ENCODE results near the gene PCDHGA11.
"Not testable (repeated sequence)": the region's sequence is repeated elsewhere in the genome, so short reads cannot be mapped to it uniquely, and the experiment has no call there.

PCDHGA11 gene

GRCh38 chr5:141402553-141403243 lies 18.2 kb upstream of the PCDHGA11 start, which contains the start of gene PCDHGA9:
PCDHGA9 (plus strand) TSS chr5:141402778; CDS start chr5:141402953, 175 bp downstream.
- no peak for DNase-seq (ENCODE audit: low spot score)
- TF ChIP-seq CTCF (IDR thresholded peaks at IDR 0.05; ENCODE audit: borderline replicate concordance, control extremely low read depth, extremely low read depth, insufficient read depth, missing control alignments) = peak; percentile 12
- in situ Hi-C loops (cut with MboI; ENCODE audit: low sequenced_read_pairs, unreplicated experiment) = no loop called here

GRCh38 chr5:141403387-141403786 lies 17.5 kb upstream of the PCDHGA11 start:
- in situ Hi-C loops (cut with MboI; ENCODE audit: low sequenced_read_pairs, unreplicated experiment) = no loop called here
- TF ChIP-seq CTCF (IDR thresholded peaks at IDR 0.05; ENCODE audit: borderline replicate concordance, control extremely low read depth, extremely low read depth, insufficient read depth, missing control alignments) = no peak

DNA sequence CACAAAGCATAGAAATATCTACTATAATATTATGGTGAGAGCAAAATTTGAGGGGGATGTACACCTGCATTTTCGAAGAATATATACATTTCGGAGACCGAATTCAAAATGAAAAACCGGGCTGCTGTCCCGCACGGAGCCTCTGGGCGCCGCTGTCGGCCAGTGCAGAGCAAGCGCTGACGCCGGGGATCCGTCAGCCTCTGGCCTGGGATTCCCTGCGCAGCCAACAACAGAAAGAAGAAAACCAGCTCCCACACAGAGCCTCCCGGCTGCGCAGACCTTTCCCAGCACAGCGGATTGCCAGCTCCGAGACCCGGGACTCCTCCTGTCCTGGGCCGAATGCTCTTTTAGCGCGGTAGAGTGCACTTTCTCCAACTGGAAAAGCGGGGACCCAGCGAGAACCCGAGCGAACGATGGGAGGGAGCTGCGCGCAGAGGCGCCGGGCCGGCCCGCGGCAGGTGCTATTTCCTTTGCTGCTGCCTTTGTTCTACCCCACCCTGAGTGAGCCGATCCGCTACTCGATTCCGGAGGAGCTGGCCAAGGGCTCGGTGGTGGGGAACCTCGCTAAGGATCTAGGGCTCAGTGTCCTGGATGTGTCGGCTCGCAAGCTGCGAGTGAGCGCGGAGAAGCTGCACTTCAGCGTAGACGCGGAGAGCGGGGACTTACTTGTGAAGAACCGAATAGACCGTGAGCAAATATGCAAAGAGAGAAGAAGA lies 12.9 kb upstream of the PCDHGA11 start, which contains the start of gene PCDHGB6:
Gene PCDHGB6, plus strand, starts transcription at position 232 of the 716 bp plus-strand sequence. Its CDS starts 182 bp downstream, at position 414.
- DNase-seq (ENCODE audit: low spot score) = peak; percentile 62
- in situ Hi-C loops (cut with MboI; ENCODE audit: low sequenced_read_pairs, unreplicated experiment) = not testable (repeated sequence)
- TF ChIP-seq CTCF (IDR thresholded peaks at IDR 0.05; ENCODE audit: borderline replicate concordance, control extremely low read depth, extremely low read depth, insufficient read depth, missing control alignments) = peak; percentile 48

More at GRCh38 chr5:141403387-141403786, 17.5 kb upstream of the PCDHGA11 start:
- no peak for DNase-seq (ENCODE audit: low spot score)

GRCh38 chr5:141409598-141410306 lies 11.1 kb upstream of the PCDHGA11 start:
- no peak for TF ChIP-seq CTCF (IDR thresholded peaks at IDR 0.05; ENCODE audit: borderline replicate concordance, control extremely low read depth, extremely low read depth, insufficient read depth, missing control alignments)
- no peak for DNase-seq (ENCODE audit: low spot score)
- in situ Hi-C loops (cut with MboI; ENCODE audit: low sequenced_read_pairs, unreplicated experiment) = no loop called here

- in situ Hi-C loops (cut with MboI; ENCODE audit: low sequenced_read_pairs, unreplicated experiment) = no loop called here
- TF ChIP-seq CTCF (IDR thresholded peaks at IDR 0.05; ENCODE audit: borderline replicate concordance, control extremely low read depth, extremely low read depth, insufficient read depth, missing control alignments) = no peak
- no peak for DNase-seq (ENCODE audit: low spot score)
Observed at GRCh38 chr5:141411575-141411974, 9.3 kb upstream of the PCDHGA11 start.

DNA sequence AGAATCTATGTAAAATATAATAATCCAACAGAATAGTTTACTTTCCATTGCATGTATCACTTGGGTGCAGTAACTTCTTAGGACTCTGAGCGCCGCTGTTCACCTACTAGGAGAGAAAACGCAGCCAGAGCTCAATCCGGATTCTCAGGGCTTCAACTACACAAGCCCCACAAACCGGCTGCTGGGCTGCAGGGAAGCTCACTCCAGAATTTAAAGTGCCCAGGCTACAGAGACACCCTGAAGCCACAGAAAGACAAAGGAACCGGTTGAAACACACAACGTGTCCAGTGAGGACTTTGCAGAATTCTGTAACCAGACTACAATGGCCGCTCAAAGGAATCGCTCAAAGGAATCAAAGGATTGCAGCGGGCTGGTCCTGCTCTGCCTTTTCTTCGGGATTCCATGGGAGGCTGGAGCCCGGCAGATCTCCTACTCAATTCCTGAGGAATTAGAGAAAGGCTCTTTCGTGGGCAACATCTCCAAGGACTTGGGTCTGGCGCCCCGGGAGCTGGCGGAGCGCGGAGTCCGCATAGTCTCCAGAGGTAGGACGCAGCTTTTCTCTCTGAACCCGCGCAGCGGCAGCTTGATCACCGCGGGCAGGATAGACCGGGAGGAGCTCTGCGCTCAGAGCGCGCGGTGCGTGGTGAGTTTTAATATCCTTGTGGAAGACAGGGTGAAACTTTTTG lies 7.9 kb upstream of the PCDHGA11 start, which contains the start of gene PCDHGA10:
Gene PCDHGA10, plus strand, starts transcription at position 134 of the 686 bp plus-strand sequence. Its CDS starts 189 bp downstream, at position 323.
- peak; percentile 82 for DNase-seq (ENCODE audit: low spot score)
- in situ Hi-C loops (cut with MboI; ENCODE audit: low sequenced_read_pairs, unreplicated experiment) = no loop called here
- TF ChIP-seq CTCF (IDR thresholded peaks at IDR 0.05; ENCODE audit: borderline replicate concordance, control extremely low read depth, extremely low read depth, insufficient read depth, missing control alignments) = peak; percentile 55

Measured in GM13976 (cell line).